Left lung (tissue), 10 donors: ENCODE measurements around the gene INPP5A. TPM values are rescaled to one million over a fixed set of nuclear protein-coding genes. Genes with fewer than 3 reads are reported as not detected.
"Not testable (repeated sequence)": the region's sequence is repeated elsewhere in the genome, so short reads cannot be mapped to it uniquely, and the experiment has no call there.

Source experiments
- ATAC-seq: fragments of 200-7000 bp; cut with Tn5 transposase; one replicate; pipeline ENCODE4 v1.9.1; 2020; ENCODE audit warnings: moderate library complexity
- DNase-seq, 4 donors: peaks; one replicate each; pipeline ENCODE4 v3.0.0-alpha.2; 2013 to 2020
- H3K27ac ChIP-seq, 2 donors: fragments of 200-600 bp; sonication (generic) in 1 of 2; one replicate each; pipeline versions ENCODE4 v1.5.0 to v1.8.0; 2020 to 2021
- H3K27me3 ChIP-seq, 2 donors: fragments of 200-600 bp; sonication (generic) in 1 of 2; one replicate each; pipeline versions ENCODE4 v1.5.0 to v1.8.0; 2020 to 2021
- H3K36me3 ChIP-seq, 2 donors: fragments of 200-600 bp; sonication (generic) in 1 of 2; one replicate each; pipeline versions ENCODE4 v1.5.0 to v1.8.0; 2020 to 2021
- H3K4me1 ChIP-seq, 2 donors: fragments of 200-600 bp; one replicate each; pipeline ENCODE4 v1.8.0; 2021
- H3K4me3 ChIP-seq, 2 donors: fragments of 200-600 bp; sonication (generic) in 1 of 2; one replicate each; pipeline versions ENCODE4 v1.5.0 to v1.8.0; 2020 to 2021; ENCODE audit warnings: mild to moderate bottlenecking in 1 of 2
- H3K9me3 ChIP-seq, 2 donors: fragments of 200-600 bp; sonication (generic) in 1 of 2; one replicate each; pipeline versions ENCODE4 v1.5.0 to v1.8.0; 2020 to 2021
- CTCF ChIP-seq, 2 donors: fragments of 200-600 bp; sonication (generic) in 1 of 2; IDR thresholded peaks; one replicate each; pipeline versions ENCODE4 v1.5.0 to v1.8.0; 2021; ENCODE audit warnings: antibody characterized with exemption in 2 of 2
- intact Hi-C, 2 donors: fragments of 100-400 bp; cut with DNase I; formaldehyde crosslinking; loops; one replicate each; pipeline versions ENCODE4 v1.11.2 to v1.14.2; 2022
- polyA plus RNA-seq, 6 donors: library from polyadenylated mRNA; unstranded; fragments of 120-200 nt; gene quantifications; one replicate each; pipeline ENCODE4 v1.2.1, GENCODE V29; 2013; ENCODE audit not compliant: insufficient read length in 6 of 6
- total RNA-seq, 2 donors: library from RNA; stranded (reverse); fragmentation: NEBNext Ultra II Directional; extraction: Animal tissue kit (Norgen Biotek cat#: 25700); gene quantifications; one replicate each; pipeline ENCODE4 v1.2.1, GENCODE V29; 2021
- donor health status: DM: no; HTN: yes; CAD: no.
- donor health status: DM: no; HTN: no; CAD: no.

Gene INPP5A
- total and polyA plus RNA-seq, 8 donors: 32.0 to 44.0 (median 36.8) TPM

GRCh38 chr10:132503581-132504421, 33.8 kb upstream of the INPP5A start:
- DNase-seq (peak in 2 of 4 donors; percentile 30 to 55), ATAC-seq (no peak)
- intact Hi-C loops: no loop called here
- Histone ChIP-seq H3K4me3 (no peak overlapping the region), H3K36me3 (no peaks in the 10 kb centered on the region), H3K27me3 (no peaks in the 10 kb centered on the region), H3K27ac (no peak overlapping the region), H3K9me3 (no peaks in the 10 kb centered on the region), H3K4me1 (no peaks in the 10 kb centered on the region)
- TF ChIP-seq CTCF (IDR thresholded peaks at IDR 0.05): no peak

GRCh38 chr10:132504501-132505272, 32.9 kb upstream of the INPP5A start:
- Histone ChIP-seq H3K9me3 (no peaks in the 10 kb centered on the region), H3K4me1 (no peaks in the 10 kb centered on the region), H3K4me3 (no peak overlapping the region), H3K36me3 (no peaks in the 10 kb centered on the region), H3K27me3 (no peaks in the 10 kb centered on the region), H3K27ac (no peak overlapping the region)
- TF ChIP-seq CTCF (IDR thresholded peaks at IDR 0.05): no peak
- intact Hi-C loops: no loop called here
- ATAC-seq (no peak), DNase-seq (peak in 1 of 4 donors; percentile 41)

GRCh38 chr10:132505546-132505945, 32.0 kb upstream of the INPP5A start:
- H3K9me3 ChIP-seq, H3K4me1 ChIP-seq, H3K27ac ChIP-seq, H3K4me3 ChIP-seq, ATAC-seq, H3K27me3 ChIP-seq, intact Hi-C loops, H3K36me3 ChIP-seq: not testable (repeated sequence)
- DNase-seq: peak in 1 of 4 donors; percentile 11

- ATAC-seq (no peak), DNase-seq (peak in 1 of 4 donors; percentile 50)
- intact Hi-C loops: no loop called here
- no peaks in the 10 kb centered on the region for H3K36me3 ChIP-seq
- TF ChIP-seq CTCF (IDR thresholded peaks at IDR 0.05): no peak
- H3K27ac ChIP-seq: no peak overlapping the region
- no peaks in the 10 kb centered on the region for H3K27me3 ChIP-seq
- no peaks in the 10 kb centered on the region for H3K9me3 ChIP-seq
- no peak overlapping the region for H3K4me3 ChIP-seq
- H3K4me1 ChIP-seq: no peaks in the 10 kb centered on the region
Observed at GRCh38 chr10:132506711-132507408, 30.7 kb upstream of the INPP5A start.

GRCh38 chr10:132507409-132507955, 30.1 kb upstream of the INPP5A start:
- no peaks in the 10 kb centered on the region for H3K36me3 ChIP-seq
- no peaks in the 10 kb centered on the region for H3K4me1 ChIP-seq
- H3K27ac ChIP-seq: no peak overlapping the region
- no peaks in the 10 kb centered on the region for H3K27me3 ChIP-seq
- no peak overlapping the region for H3K4me3 ChIP-seq
- TF ChIP-seq CTCF (IDR thresholded peaks at IDR 0.05): no peak
- intact Hi-C loops: no loop called here
- no peak for ATAC-seq
- peak in 1 of 4 donors; percentile 18 for DNase-seq
- H3K9me3 ChIP-seq: no peaks in the 10 kb centered on the region
